GM12801 (cell line): ENCODE measurements around the gene FJX1.

Source experiments
- TF ChIP-seq, protein P1 (sequence below): IDR thresholded peaks from one replicate; pipeline ENCODE4 v1.5.1; 2011; ENCODE audit warnings: control low read depth; ENCODE audit not compliant: insufficient read length; ENCODE audit errors: extremely low read depth

Gene FJX1, protein sequence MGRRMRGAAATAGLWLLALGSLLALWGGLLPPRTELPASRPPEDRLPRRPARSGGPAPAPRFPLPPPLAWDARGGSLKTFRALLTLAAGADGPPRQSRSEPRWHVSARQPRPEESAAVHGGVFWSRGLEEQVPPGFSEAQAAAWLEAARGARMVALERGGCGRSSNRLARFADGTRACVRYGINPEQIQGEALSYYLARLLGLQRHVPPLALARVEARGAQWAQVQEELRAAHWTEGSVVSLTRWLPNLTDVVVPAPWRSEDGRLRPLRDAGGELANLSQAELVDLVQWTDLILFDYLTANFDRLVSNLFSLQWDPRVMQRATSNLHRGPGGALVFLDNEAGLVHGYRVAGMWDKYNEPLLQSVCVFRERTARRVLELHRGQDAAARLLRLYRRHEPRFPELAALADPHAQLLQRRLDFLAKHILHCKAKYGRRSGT

DNA sequence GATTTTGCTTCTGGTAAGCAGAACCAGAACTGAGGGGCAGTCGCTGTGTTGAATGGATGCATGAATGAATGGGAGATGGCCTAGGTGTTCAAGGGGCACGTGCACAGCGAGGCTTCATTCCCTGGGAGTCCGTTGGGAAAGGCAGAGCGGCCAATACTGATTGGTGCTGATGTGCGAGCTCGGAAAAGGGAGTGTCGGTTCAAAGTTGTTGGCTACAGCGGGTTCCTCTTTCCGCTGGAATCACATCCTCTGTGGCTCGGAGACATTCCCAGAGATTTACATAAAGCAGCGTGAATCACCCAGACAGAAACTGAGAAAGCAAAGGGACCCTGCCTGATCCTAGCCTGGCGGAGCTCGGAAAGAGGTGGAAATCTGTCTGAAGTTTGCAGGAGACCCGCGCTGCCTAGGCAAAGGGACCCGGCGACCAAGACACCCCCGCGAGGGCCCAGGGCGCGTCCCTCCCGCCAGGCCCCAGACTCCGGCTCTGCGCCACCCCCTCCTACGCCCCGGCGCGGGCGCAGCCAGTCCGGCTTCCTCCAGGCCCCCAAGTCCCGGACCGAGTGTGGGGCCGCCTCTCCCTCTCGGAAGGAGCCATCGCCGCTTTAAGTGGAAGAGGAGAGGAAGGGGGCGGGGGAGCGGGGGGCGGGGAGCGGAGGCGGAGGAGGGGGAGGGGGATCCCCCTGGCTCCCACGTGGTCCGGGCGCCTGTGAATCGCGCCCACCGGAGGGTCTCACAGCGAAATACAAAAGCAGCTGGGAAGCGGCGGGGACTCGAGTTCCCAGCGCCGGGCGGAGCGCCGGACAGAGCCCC lies at the start of gene FJX1:
TSS of gene FJX1 (plus strand) at position 774 of the 810 bp plus-strand sequence. CDS start 177 bp downstream, outside the sequence.
- TF ChIP-seq, protein P1, sequence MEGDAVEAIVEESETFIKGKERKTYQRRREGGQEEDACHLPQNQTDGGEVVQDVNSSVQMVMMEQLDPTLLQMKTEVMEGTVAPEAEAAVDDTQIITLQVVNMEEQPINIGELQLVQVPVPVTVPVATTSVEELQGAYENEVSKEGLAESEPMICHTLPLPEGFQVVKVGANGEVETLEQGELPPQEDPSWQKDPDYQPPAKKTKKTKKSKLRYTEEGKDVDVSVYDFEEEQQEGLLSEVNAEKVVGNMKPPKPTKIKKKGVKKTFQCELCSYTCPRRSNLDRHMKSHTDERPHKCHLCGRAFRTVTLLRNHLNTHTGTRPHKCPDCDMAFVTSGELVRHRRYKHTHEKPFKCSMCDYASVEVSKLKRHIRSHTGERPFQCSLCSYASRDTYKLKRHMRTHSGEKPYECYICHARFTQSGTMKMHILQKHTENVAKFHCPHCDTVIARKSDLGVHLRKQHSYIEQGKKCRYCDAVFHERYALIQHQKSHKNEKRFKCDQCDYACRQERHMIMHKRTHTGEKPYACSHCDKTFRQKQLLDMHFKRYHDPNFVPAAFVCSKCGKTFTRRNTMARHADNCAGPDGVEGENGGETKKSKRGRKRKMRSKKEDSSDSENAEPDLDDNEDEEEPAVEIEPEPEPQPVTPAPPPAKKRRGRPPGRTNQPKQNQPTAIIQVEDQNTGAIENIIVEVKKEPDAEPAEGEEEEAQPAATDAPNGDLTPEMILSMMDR: no peak

DNA sequence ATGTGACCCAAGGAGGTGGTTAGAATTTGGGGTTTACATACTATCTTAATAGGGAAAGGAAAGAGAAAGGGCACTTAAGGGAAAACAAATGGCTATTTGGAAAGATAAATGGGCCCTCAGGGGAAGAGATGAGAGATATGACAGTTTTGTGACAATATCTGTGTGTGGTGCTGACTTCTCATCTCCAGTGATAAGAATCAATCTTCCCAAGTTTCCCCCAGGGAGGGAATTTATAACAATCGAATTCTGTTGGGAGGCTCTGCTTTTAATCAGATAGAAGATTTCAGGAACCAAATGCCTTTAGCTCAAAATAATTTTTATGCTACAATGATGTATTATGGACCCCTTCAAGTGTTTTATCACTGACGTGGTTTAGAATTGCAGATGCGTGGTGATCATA lies 46.6 kb upstream of the FJX1 start:
- TF ChIP-seq, protein P1: no peak

DNA sequence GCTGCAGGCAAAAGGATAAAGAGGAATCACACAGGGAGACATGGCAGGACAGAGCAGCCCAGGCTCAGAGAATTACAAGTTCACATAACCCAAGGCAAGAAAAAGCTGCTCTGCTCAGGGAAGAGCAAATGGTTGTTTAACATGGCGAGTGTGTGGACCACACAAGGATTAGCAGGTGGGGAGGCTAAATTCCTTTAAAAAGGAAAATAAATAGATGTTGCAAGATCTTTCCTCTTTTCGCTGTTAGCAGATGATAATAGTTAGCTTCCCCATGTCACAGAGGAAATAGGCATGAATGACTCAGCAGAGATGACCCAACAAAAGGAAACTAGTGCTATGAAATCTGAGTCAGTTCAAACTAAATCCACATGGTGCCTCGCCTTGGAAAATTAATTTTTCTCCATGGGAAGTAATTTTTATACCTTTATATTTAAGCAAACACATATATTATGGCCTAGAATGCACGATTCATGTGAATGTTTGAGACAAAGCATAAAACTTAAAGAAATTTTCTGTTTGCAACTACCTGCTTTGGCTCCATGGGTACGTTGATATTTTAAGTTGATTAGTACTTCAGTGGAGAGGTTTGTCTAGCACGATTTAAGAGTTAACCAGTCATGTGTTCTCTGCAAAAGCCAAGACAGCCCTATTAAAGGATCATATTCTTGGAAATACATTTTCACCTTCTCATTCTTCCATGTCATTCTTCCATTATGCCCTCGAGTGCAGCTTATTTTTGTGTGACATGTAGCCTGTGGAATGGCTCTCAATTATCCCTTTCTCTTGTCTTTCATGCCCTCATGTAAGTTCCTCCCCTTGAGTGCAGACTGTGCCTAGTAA lies 38.5 kb upstream of the FJX1 start:
- TF ChIP-seq, protein P1: no peak

DNA sequence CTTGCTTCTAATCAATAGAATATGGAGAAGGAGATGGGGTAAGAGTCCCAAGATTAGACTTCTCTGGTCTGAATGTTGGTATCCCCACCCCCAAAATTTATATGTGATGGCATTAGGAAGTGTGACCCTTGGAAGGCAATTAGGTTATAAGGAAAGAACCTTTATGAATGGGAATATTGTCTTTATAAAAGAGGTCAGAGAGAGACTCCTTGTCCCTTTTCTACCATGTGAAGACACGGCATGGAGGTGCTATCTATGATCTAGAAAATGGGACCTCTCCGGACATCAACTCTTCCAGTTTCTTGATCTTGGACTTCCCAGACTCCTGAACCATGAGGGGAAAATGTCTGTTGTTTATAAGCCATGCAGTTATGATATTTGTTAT lies 37.9 kb upstream of the FJX1 start:
- TF ChIP-seq, protein P1: no peak

DNA sequence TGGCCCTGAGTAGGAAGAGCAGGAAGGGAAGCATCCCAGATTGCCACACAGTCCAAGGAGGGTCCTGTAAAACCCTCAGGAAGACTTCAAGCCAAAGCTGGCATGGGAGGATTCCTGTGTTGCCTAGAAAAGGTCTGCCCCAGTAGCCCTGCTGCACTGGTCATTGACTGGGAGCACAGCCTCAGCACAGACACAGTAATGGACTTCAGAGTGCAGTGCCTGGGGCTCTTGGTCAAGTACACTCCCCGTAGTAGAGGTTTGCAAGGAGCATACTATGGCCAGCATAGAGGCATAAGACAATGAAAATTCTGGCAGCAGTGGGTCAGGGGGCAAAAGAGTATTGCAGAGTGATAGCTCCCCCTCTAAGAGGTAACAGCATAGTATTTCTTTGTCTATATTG lies 36.2 kb upstream of the FJX1 start:
- TF ChIP-seq, protein P1: no peak

DNA sequence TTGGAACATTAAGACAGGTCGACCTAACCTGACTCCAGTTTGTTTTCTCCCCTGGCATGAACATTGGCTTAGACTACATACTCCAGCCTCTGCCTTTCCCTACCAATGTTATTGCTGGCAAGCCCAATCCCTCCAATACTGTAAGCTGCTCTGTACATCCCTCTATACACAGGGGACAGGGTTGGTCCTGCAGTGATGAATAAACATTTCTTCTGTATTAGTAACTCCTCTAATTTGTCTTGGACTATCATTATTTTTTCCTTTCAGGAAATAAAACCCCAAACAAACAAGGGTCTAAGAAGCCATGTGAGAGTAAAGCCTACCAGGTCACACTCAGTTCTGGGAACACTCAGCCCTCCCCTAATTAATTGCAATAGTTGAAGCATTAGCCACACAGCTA lies 35.1 kb upstream of the FJX1 start:
- TF ChIP-seq, protein P1: no peak

DNA sequence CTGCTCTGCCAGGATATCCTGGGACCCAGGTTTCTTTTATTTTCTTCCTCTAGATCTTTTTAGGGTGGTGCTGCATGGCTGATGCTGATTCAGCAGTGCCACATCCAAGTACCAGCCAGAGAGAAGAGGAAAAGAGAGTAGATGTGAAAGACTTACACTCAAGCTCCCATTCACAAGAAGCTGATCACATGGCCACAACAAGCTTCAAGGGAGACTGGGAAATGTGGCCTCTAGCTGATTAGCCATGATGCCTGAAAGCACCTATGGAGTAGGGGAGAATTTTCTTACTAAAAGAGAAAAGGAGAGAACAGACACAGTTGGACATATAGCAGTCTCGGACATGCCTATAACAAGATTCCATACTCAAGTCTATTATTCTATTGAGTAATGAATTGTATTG lies 34.4 kb upstream of the FJX1 start:
- TF ChIP-seq, protein P1: no peak
